Measurements from ENCODE around the gene MINDY4B.

MINDY4B gene

DNA sequence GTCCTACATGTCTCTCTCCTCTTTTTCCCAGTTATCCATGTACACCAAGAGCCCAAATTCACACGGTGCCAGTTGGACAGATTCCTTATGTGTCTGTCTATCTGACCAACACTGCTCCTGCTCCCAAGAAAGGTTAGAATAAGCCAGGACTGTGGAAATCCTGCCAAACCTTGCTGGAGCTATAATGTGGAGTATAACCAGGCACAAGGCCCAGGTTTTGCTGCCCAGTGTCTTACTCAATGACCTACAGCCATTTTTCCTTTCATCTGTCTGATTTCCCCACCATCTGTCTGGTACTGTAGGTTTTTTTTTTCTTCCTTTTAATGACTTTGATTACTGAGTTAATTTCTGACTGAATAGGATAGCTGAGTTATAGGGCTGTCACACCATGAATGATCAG, 26.5 kb upstream of the MINDY4B start:
- no peak for DNase-seq (ENCODE audit: low read depth)
- no peak overlapping the region for H3K4me3 ChIP-seq (ENCODE audit: control insufficient read depth, low read depth, low read length)
- TF ChIP-seq, protein P1, sequence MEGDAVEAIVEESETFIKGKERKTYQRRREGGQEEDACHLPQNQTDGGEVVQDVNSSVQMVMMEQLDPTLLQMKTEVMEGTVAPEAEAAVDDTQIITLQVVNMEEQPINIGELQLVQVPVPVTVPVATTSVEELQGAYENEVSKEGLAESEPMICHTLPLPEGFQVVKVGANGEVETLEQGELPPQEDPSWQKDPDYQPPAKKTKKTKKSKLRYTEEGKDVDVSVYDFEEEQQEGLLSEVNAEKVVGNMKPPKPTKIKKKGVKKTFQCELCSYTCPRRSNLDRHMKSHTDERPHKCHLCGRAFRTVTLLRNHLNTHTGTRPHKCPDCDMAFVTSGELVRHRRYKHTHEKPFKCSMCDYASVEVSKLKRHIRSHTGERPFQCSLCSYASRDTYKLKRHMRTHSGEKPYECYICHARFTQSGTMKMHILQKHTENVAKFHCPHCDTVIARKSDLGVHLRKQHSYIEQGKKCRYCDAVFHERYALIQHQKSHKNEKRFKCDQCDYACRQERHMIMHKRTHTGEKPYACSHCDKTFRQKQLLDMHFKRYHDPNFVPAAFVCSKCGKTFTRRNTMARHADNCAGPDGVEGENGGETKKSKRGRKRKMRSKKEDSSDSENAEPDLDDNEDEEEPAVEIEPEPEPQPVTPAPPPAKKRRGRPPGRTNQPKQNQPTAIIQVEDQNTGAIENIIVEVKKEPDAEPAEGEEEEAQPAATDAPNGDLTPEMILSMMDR (IDR thresholded peaks at IDR 0.05; ENCODE audit: control insufficient read depth, insufficient read depth, low read depth, low read length, missing control alignments), result no peak

DNA sequence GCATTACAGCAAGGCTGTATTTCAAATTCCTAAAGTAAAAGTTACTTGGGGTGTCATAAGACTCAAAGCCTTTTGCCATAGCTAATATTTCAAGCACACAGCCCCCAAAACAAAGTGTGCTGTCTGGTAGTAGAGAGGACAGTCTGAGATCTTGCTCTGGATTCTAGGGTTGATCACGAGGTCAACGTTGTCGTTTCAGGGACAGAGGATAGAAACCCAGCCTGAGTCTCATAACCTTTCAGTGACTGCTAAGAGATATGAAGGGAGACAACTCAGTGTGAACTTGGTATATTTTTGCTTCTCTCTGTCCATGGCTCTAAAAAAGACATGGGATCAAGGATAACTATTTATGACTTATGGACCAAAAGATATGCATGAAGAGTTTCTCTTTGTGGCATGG, 25.6 kb upstream of the MINDY4B start:
- TF ChIP-seq, protein P1 (IDR thresholded peaks at IDR 0.05; ENCODE audit: control insufficient read depth, insufficient read depth, low read depth, low read length, missing control alignments), result no peak
- no peak for DNase-seq (ENCODE audit: low read depth)
- H3K4me3 ChIP-seq (ENCODE audit: control insufficient read depth, low read depth, low read length), result no peak overlapping the region

DNA sequence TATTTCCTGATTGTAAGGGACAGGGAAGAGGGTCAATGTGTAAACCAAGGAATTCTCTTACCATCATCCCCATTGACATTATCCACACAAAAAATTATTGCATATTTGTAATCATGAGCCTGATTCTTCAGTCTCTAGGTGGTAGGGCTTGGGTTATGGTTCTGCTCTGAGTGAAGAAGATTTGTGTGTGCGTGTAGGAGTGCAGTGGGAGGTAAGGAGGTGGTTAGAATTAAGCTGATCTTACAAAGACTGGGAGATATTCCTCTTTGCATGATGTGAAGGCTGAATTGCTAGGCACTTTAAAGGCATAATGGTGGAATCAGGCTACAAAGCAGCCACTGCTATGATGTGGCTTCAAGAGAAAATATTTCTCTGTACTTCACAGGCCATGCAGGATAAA, 23.0 kb upstream of the MINDY4B start:
- TF ChIP-seq, protein P1 (IDR thresholded peaks at IDR 0.05; ENCODE audit: control insufficient read depth, insufficient read depth, low read depth, low read length, missing control alignments), result no peak

DNA sequence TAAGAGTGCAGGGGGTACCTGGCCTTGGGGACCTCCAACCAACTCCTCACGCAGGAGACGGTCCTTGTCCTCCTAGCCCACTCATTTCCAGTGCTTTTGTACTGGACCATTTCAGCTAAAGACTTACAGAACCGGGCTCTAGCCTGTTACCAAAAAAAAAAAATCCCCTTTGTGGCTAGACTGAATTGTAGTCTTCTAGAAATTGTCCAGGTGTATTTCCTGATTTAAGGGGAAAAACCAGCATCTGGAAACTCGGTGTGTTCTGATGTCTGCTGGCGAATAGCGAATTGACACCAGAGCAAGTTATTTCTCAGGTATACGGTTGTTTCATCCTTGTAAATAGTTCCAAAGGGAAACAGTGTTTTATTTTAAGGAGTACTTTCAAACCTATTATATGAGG, 21.1 kb upstream of the MINDY4B start:
- DNase-seq (ENCODE audit: low read depth), result no peak
- H3K4me3 ChIP-seq (ENCODE audit: control insufficient read depth, low read depth, low read length), result no peak overlapping the region
- TF ChIP-seq, protein P1 (IDR thresholded peaks at IDR 0.05; ENCODE audit: control insufficient read depth, insufficient read depth, low read depth, low read length, missing control alignments), result no peak

More for the DNA sequence above, 23.0 kb upstream of the MINDY4B start:
- H3K4me3 ChIP-seq (ENCODE audit: control insufficient read depth, low read depth, low read length), result no peak overlapping the region
- no peak for DNase-seq (ENCODE audit: low read depth)

- DNase-seq (ENCODE audit: low read depth), result no peak
- no peak overlapping the region for H3K4me3 ChIP-seq (ENCODE audit: control insufficient read depth, low read depth, low read length)
- TF ChIP-seq, protein P1 (IDR thresholded peaks at IDR 0.05; ENCODE audit: control insufficient read depth, insufficient read depth, low read depth, low read length, missing control alignments), result peak; percentile 63
Observed at GRCh38 chr3:150925751-150926201, 20.5 kb upstream of the MINDY4B start.

GRCh38 chr3:150922611-150923010, 17.4 kb upstream of the MINDY4B start:
- H3K4me3 ChIP-seq (ENCODE audit: control insufficient read depth, low read depth, low read length), result no peak overlapping the region
- DNase-seq (ENCODE audit: low read depth), result no peak
- TF ChIP-seq, protein P1 (IDR thresholded peaks at IDR 0.05; ENCODE audit: control insufficient read depth, insufficient read depth, low read depth, low read length, missing control alignments), result no peak

DNA sequence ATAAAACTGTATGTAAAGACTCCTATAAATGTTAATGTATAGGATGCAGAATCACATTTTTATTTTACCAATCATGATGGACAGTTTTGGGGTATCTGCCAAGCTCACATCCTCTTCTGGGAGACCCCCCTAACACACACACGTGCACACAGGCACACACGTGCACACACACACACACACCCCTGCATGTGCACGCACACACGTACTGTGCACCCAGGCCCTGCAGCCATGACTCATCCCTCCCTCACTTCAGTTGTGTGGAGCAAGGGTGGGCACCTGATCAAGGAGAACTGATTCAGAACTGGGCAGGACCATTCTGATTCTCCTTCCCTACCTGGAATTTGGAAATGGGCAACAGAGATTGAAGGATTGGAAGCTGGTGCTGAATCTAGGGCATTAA, 16.0 kb upstream of the MINDY4B start:
- no peak overlapping the region for H3K4me3 ChIP-seq (ENCODE audit: control insufficient read depth, low read depth, low read length)
- TF ChIP-seq, protein P1 (IDR thresholded peaks at IDR 0.05; ENCODE audit: control insufficient read depth, insufficient read depth, low read depth, low read length, missing control alignments), result no peak
- no peak for DNase-seq (ENCODE audit: low read depth)

All from AG09309 (cell line).